Measurements from ENCODE around the gene ATP5F1A. TPM values are rescaled to one million over a fixed set of nuclear protein-coding genes. Genes with fewer than 3 reads are reported as not detected.

Gene ATP5F1A
- total and polyA plus RNA-seq, 4 donors, result 267 to 618 (median 369) TPM

DNA sequence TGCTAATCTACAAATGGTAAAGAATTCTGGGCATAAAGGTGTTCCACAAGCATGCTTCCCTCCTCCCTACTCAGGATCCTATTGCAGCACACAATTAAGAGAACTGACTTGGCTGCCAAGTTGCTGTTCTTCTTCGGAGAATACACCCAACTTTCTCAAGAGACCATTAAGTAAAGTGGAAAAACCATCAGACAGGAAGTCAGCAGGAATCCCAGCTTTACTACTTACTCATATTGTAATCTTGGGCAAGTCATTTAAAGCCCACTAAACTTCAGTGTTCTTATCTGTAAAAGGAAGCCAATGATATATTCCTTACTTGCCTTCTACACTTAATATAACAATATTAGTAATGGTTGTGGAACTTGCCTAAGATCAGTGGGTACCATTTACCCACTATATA, 63.9 kb downstream of the ATP5F1A start:
- Histone ChIP-seq H3K4me3 (ENCODE audit: low read depth in 1 of 3, low read length in 3 of 3) (no peak overlapping the region), H3K27me3 (ENCODE audit: control insufficient read depth in 4 of 4, insufficient read depth in 4 of 4, low read length in 3 of 4) (no peaks in the 10 kb centered on the region), H3K27ac (ENCODE audit: low read depth in 1 of 2, low read length in 2 of 2) (no peak overlapping the region), H3K9ac (ENCODE audit: low read depth in 1 of 2, low read length in 2 of 2) (no peak overlapping the region), H3K9me3 (ENCODE audit: control insufficient read depth in 4 of 4, low read length in 3 of 4) (no peaks in the 10 kb centered on the region), H3K36me3 (ENCODE audit: control insufficient read depth in 4 of 4, insufficient read depth in 3 of 4, low read depth in 1 of 4, low read length in 3 of 4) (no peaks in the 10 kb centered on the region), H3K4me1 (ENCODE audit: control insufficient read depth in 4 of 4, insufficient read depth in 4 of 4, low read length in 3 of 4) (peaks cover 3 to 13% (median 8%) of the 10 kb centered on the region in 4 donors)
- TF ChIP-seq RXRA (IDR thresholded peaks at IDR 0.05) (no peak), NR2F2 (IDR thresholded peaks at IDR 0.05) (no peak), YY1 (IDR thresholded peaks at IDR 0.05) (no peak), FOXA2 (IDR thresholded peaks at IDR 0.05) (no peak), HNF4G (IDR thresholded peaks at IDR 0.05) (no peak), MAX (IDR thresholded peaks at IDR 0.05) (no peak), RAD21 (IDR thresholded peaks at IDR 0.05) (no peak)
- DNase-seq (ENCODE audit: low spot score), result no peak
- WGBS, result 75% methylated on average over 1 of the region's 1 CpG

- Histone ChIP-seq H3K36me3 (ENCODE audit: control insufficient read depth in 4 of 4, insufficient read depth in 3 of 4, low read depth in 1 of 4, low read length in 3 of 4) (no peaks in the 10 kb centered on the region), H3K4me1 (ENCODE audit: control insufficient read depth in 4 of 4, insufficient read depth in 4 of 4, low read length in 3 of 4) (peaks cover 0 to 8% (median 4%) of the 10 kb centered on the region in 4 donors), H3K27ac (ENCODE audit: low read depth in 1 of 2, low read length in 2 of 2) (no peak overlapping the region), H3K9me3 (ENCODE audit: control insufficient read depth in 4 of 4, low read length in 3 of 4) (no peaks in the 10 kb centered on the region), H3K27me3 (ENCODE audit: control insufficient read depth in 4 of 4, insufficient read depth in 4 of 4, low read length in 3 of 4) (no peaks in the 10 kb centered on the region), H3K9ac (ENCODE audit: low read depth in 1 of 2, low read length in 2 of 2) (no peak overlapping the region), H3K4me3 (ENCODE audit: low read depth in 1 of 3, low read length in 3 of 3) (no peak overlapping the region)
- DNase-seq (ENCODE audit: low spot score), result no peak
- TF ChIP-seq RXRA (IDR thresholded peaks at IDR 0.05), result no peak
- WGBS, result 93% methylated on average over 4 of the region's 4 CpGs
These were observed 66.4 kb downstream of the ATP5F1A start for GRCh38 chr18:46031741-46032140.

Small RNA genes within 50 kb of the gene (small RNA-seq; reads per million reads assigned to genes)
- gene RNU6-1278P (not detected), gene RNY4P37 (0.07 reads per million)

Other genes starting within 250 kb of the ATP5F1A start
- gene EPG5, start 131.0 kb downstream of the ATP5F1A start, total RNA-seq, result 10 to 100 TPM; 18.6 to 20.3 TPM
- 1 to 10 TPM; 3.2 to 3.6 TPM for gene EPG5, start 131.0 kb downstream of the ATP5F1A start, polyA plus RNA-seq
- gene PSTPIP2, start 26.0 kb downstream of the ATP5F1A start, total RNA-seq, result 10 to 100 TPM; 12.8 to 14.7 TPM
- gene PSTPIP2, start 26.0 kb downstream of the ATP5F1A start, polyA plus RNA-seq, result 1 to 10 TPM; 4.0 to 4.4 TPM
- 10 to 100 TPM in 1 of 2 donors, 1 to 10 TPM in 1; 4.5 to 17.9 TPM for gene HAUS1, start 6.1 kb upstream of the ATP5F1A start, total RNA-seq
- gene HAUS1, start 6.1 kb upstream of the ATP5F1A start, polyA plus RNA-seq, result 1 to 10 TPM; 5.6 to 7.4 TPM

Measured in liver (tissue), 10 donors.